Measurements from ENCODE around the gene PYGL.

Gene PYGL

DNA sequence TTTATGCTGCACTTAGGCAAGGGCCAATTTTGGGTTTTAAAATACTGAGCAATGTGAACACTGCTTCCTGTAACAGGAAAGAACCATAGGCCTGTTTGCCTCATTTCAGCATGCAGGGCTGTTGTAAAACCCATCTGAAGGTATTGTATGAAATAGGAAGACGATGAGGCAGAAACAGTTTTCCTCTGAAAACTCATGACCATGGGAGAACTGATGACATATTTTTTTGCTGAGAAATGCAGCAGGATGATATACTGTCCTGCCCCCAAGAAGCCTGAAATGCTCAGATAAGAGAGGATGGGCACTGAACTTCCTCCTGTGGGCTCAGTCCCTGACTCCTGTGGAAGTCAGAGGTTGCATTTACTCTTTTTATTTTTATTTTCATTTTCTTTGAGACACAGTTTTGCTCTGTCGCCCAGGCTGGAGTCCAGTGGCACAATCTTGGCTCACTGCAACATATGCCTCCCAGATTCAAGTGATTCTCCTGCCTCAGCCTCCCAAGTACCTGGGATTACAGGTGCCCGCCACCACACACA, 17.4 kb downstream of the PYGL start:
- H2BK15ac ChIP-seq (ENCODE audit: low read depth, poor library complexity, severe bottlenecking): no peak overlapping the region
- peaks cover 2% of the 10 kb centered on the region for H3K4me1 ChIP-seq (ENCODE audit: control insufficient read depth, insufficient read depth, low read depth, low read length)
- H2BK5ac ChIP-seq (ENCODE audit: low read depth, low read length, poor library complexity, severe bottlenecking): no peak overlapping the region
- H2BK12ac ChIP-seq (ENCODE audit: low read length in 2 of 2): no peak overlapping the region
- no peak overlapping the region for H3K4me2 ChIP-seq (ENCODE audit: low read length, poor library complexity, severe bottlenecking)
- H3K9me3 ChIP-seq (ENCODE audit: control insufficient read depth, low read length): no peaks in the 10 kb centered on the region
- H3K9ac ChIP-seq (ENCODE audit: low read length): no peak overlapping the region
- no peak overlapping the region for H2BK120ac ChIP-seq (ENCODE audit: low read depth, low read length)
- H3K36me3 ChIP-seq (ENCODE audit: control insufficient read depth in 1 of 2, insufficient read depth in 2 of 2, low read depth in 1 of 2, low read length in 2 of 2): peaks cover 19 to 57% of the 10 kb centered on the region in 2 experiments
- H3K79me1 ChIP-seq (replicated peaks; ENCODE audit: low read length, poor library complexity, severe bottlenecking): peaks cover 2% of the 10 kb centered on the region
- H3K27ac ChIP-seq (ENCODE audit: low read length, poor library complexity, severe bottlenecking): no peak overlapping the region
- no peaks in the 10 kb centered on the region for H3K27me3 ChIP-seq (ENCODE audit: control insufficient read depth in 1 of 2, insufficient read depth in 1 of 2, low read length in 2 of 2)
- H2AFZ ChIP-seq (ENCODE audit: low read depth, low read length): no peak overlapping the region
- no peak overlapping the region for H3K14ac ChIP-seq (ENCODE audit: low read length in 2 of 2)
- H2AK5ac ChIP-seq (ENCODE audit: low read length, severe bottlenecking): no peak overlapping the region
- no peak overlapping the region for H3K18ac ChIP-seq (ENCODE audit: low read depth in 1 of 2, low read length in 2 of 2)
- H3K23ac ChIP-seq (ENCODE audit: low read length in 2 of 2): no peak overlapping the region
- H3K4ac ChIP-seq (ENCODE audit: low read depth in 1 of 2, low read length in 2 of 2): no peak overlapping the region
- H3K4me3 ChIP-seq (ENCODE audit: insufficient read depth in 1 of 2, low read depth in 1 of 2, low read length in 2 of 2): no peak overlapping the region
- 76% methylated on average over 3 of the region's 3 CpGs for WGBS
- H4K8ac ChIP-seq (ENCODE audit: low read length): no peak overlapping the region
- no peak overlapping the region for H4K91ac ChIP-seq (ENCODE audit: low read length)
- no peak for DNase-seq

GRCh38 chr14:50924843-50925242, 19.4 kb downstream of the PYGL start:
- H2AFZ ChIP-seq (ENCODE audit: low read depth, low read length): no peak overlapping the region
- no peak overlapping the region for H2AK5ac ChIP-seq (ENCODE audit: low read length, severe bottlenecking)
- no peak overlapping the region for H3K4me2 ChIP-seq (ENCODE audit: low read length, poor library complexity, severe bottlenecking)
- no peaks in the 10 kb centered on the region for H3K9me3 ChIP-seq (ENCODE audit: control insufficient read depth, low read length)
- no peak overlapping the region for H3K9ac ChIP-seq (ENCODE audit: low read length)
- H2BK15ac ChIP-seq (ENCODE audit: low read depth, poor library complexity, severe bottlenecking): no peak overlapping the region
- no peak overlapping the region for H3K4me3 ChIP-seq (ENCODE audit: insufficient read depth in 1 of 2, low read depth in 1 of 2, low read length in 2 of 2)
- H3K23ac ChIP-seq (ENCODE audit: low read length in 2 of 2): no peak overlapping the region
- DNase-seq: no peak
- no peak overlapping the region for H2BK120ac ChIP-seq (ENCODE audit: low read depth, low read length)
- H3K36me3 ChIP-seq (ENCODE audit: control insufficient read depth in 1 of 2, insufficient read depth in 2 of 2, low read depth in 1 of 2, low read length in 2 of 2): peaks cover 15 to 39% of the 10 kb centered on the region in 2 experiments
- H3K27ac ChIP-seq (ENCODE audit: low read length, poor library complexity, severe bottlenecking): no peak overlapping the region
- H3K18ac ChIP-seq (ENCODE audit: low read depth in 1 of 2, low read length in 2 of 2): no peak overlapping the region
- WGBS: 93% methylated on average over 2 of the region's 4 CpGs
- peaks cover 4% of the 10 kb centered on the region for H3K4me1 ChIP-seq (ENCODE audit: control insufficient read depth, insufficient read depth, low read depth, low read length)
- H2BK5ac ChIP-seq (ENCODE audit: low read depth, low read length, poor library complexity, severe bottlenecking): no peak overlapping the region
- no peak overlapping the region for H4K91ac ChIP-seq (ENCODE audit: low read length)
- H2BK12ac ChIP-seq (ENCODE audit: low read length in 2 of 2): no peak overlapping the region
- H3K14ac ChIP-seq (ENCODE audit: low read length in 2 of 2): no peak overlapping the region
- H3K79me1 ChIP-seq (replicated peaks; ENCODE audit: low read length, poor library complexity, severe bottlenecking): peaks cover 2% of the 10 kb centered on the region
- no peak overlapping the region for H3K4ac ChIP-seq (ENCODE audit: low read depth in 1 of 2, low read length in 2 of 2)
- H3K27me3 ChIP-seq (ENCODE audit: control insufficient read depth in 1 of 2, insufficient read depth in 1 of 2, low read length in 2 of 2): no peaks in the 10 kb centered on the region
- H4K8ac ChIP-seq (ENCODE audit: low read length): no peak overlapping the region

DNA sequence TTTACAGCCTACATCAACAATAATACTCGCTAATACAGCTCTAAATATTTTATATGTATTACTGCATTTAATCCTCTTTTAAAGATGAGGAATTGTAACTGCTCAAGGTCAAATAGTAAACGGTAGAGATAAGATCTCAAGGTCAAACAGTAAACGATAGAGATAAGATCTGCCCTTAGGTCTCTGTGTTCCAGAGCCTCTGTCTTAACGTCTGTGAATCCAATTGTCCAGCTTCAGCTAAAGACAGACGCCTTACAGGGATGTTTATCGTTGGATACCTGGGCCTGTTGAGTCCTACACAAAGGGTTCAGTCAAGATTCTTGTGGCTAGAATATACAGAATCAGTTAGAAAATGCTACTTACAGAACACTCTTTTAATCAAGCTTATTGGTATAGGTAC, 20.0 kb downstream of the PYGL start:
- Histone ChIP-seq H3K18ac (ENCODE audit: low read depth in 1 of 2, low read length in 2 of 2) (no peak overlapping the region), H3K27ac (ENCODE audit: low read length, poor library complexity, severe bottlenecking) (no peak overlapping the region), H2AK5ac (ENCODE audit: low read length, severe bottlenecking) (no peak overlapping the region), H4K91ac (ENCODE audit: low read length) (no peak overlapping the region), H3K9ac (ENCODE audit: low read length) (no peak overlapping the region), H3K4ac (ENCODE audit: low read depth in 1 of 2, low read length in 2 of 2) (no peak overlapping the region), H2BK5ac (ENCODE audit: low read depth, low read length, poor library complexity, severe bottlenecking) (no peak overlapping the region), H3K4me1 (ENCODE audit: control insufficient read depth, insufficient read depth, low read depth, low read length) (peaks cover 4% of the 10 kb centered on the region), H3K27me3 (ENCODE audit: control insufficient read depth in 1 of 2, insufficient read depth in 1 of 2, low read length in 2 of 2) (no peaks in the 10 kb centered on the region), H2AFZ (ENCODE audit: low read depth, low read length) (no peak overlapping the region), H3K36me3 (ENCODE audit: control insufficient read depth in 1 of 2, insufficient read depth in 2 of 2, low read depth in 1 of 2, low read length in 2 of 2) (peaks cover 15 to 36% of the 10 kb centered on the region in 2 experiments), H3K9me3 (ENCODE audit: control insufficient read depth, low read length) (no peaks in the 10 kb centered on the region), H4K8ac (ENCODE audit: low read length) (no peak overlapping the region), H3K79me1 (replicated peaks; ENCODE audit: low read length, poor library complexity, severe bottlenecking) (peaks cover 2% of the 10 kb centered on the region), H2BK120ac (ENCODE audit: low read depth, low read length) (no peak overlapping the region), H2BK12ac (ENCODE audit: low read length in 2 of 2) (no peak overlapping the region), H3K4me2 (ENCODE audit: low read length, poor library complexity, severe bottlenecking) (no peak overlapping the region), H3K4me3 (ENCODE audit: insufficient read depth in 1 of 2, low read depth in 1 of 2, low read length in 2 of 2) (no peak overlapping the region), H2BK15ac (ENCODE audit: low read depth, poor library complexity, severe bottlenecking) (no peak overlapping the region), H3K14ac (ENCODE audit: low read length in 2 of 2) (no peak overlapping the region), H3K23ac (ENCODE audit: low read length in 2 of 2) (no peak overlapping the region)
- 54% methylated on average over 5 of the region's 6 CpGs for WGBS
- DNase-seq: no peak

DNA sequence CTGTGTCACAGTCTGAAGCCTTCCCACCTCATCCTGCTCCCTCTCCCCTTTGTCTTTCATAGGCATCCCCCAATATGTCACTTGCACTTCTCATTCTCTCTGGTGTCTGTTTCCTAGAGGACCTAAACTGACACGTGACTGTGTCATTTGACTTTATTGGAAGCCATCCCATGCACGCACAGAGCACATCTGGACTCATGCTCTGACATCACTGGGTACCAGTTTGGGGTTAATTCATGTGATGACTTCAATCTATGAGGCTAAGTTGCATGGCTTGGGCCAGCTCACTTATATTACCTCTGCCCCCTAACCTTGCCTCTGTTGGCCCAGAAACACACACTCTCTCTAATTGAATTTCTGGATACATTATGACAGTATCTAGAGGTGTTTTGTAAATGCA, 21.5 kb downstream of the PYGL start:
- Histone ChIP-seq H3K27me3 (ENCODE audit: control insufficient read depth in 1 of 2, insufficient read depth in 1 of 2, low read length in 2 of 2) (no peaks in the 10 kb centered on the region), H2AK5ac (ENCODE audit: low read length, severe bottlenecking) (no peak overlapping the region), H3K4me3 (ENCODE audit: insufficient read depth in 1 of 2, low read depth in 1 of 2, low read length in 2 of 2) (no peak overlapping the region), H2BK15ac (ENCODE audit: low read depth, poor library complexity, severe bottlenecking) (no peak overlapping the region), H3K23ac (ENCODE audit: low read length in 2 of 2) (no peak overlapping the region), H3K4me2 (ENCODE audit: low read length, poor library complexity, severe bottlenecking) (no peak overlapping the region), H2BK5ac (ENCODE audit: low read depth, low read length, poor library complexity, severe bottlenecking) (no peak overlapping the region), H4K8ac (ENCODE audit: low read length) (no peak overlapping the region), H3K79me1 (replicated peaks; ENCODE audit: low read length, poor library complexity, severe bottlenecking) (peaks cover 2% of the 10 kb centered on the region), H2BK12ac (ENCODE audit: low read length in 2 of 2) (no peak overlapping the region), H3K9ac (ENCODE audit: low read length) (no peak overlapping the region), H3K4me1 (ENCODE audit: control insufficient read depth, insufficient read depth, low read depth, low read length) (peaks cover 2% of the 10 kb centered on the region), H3K18ac (ENCODE audit: low read depth in 1 of 2, low read length in 2 of 2) (no peak overlapping the region), H3K14ac (ENCODE audit: low read length in 2 of 2) (no peak overlapping the region), H2AFZ (ENCODE audit: low read depth, low read length) (no peak overlapping the region), H4K91ac (ENCODE audit: low read length) (no peak overlapping the region), H3K27ac (ENCODE audit: low read length, poor library complexity, severe bottlenecking) (no peak overlapping the region), H2BK120ac (ENCODE audit: low read depth, low read length) (no peak overlapping the region), H3K9me3 (ENCODE audit: control insufficient read depth, low read length) (no peaks in the 10 kb centered on the region), H3K36me3 (ENCODE audit: control insufficient read depth in 1 of 2, insufficient read depth in 2 of 2, low read depth in 1 of 2, low read length in 2 of 2) (peaks cover 9 to 40% of the 10 kb centered on the region in 2 experiments), H3K4ac (ENCODE audit: low read depth in 1 of 2, low read length in 2 of 2) (no peak overlapping the region)
- WGBS: 97% methylated on average over 2 of the region's 2 CpGs
- DNase-seq: no peak
